GM12878 (cell line): Measurements from ENCODE around the gene LDLR. TPM values are rescaled to one million over a fixed set of nuclear protein-coding genes. Genes with fewer than 3 reads are reported as not detected.
A peak's percentile ranks its signal among the peaks of the same experiment; 100 is the strongest.

ENCODE experiments used
- BCL11A ChIP-seq: IDR thresholded peaks from 2 replicates; pipeline ENCODE4 v1.6.1; 2011; ENCODE audit warnings: low read depth, low read length
- CHD2 ChIP-seq: IDR thresholded peaks from 2 replicates; pipeline ENCODE4 v1.6.1; 2011; ENCODE audit warnings: low read depth, low read length, improper control_type of control experiment, borderline replicate concordance
- HDGF ChIP-seq: fragments of 450-650 bp; IDR thresholded peaks from 2 replicates; pipeline ENCODE4 v1.6.1; 2016; ENCODE audit warnings: antibody characterized with exemption
- IRF5 ChIP-seq: fragments of 450-650 bp; IDR thresholded peaks from 2 replicates; pipeline ENCODE4 v1.6.1; 2017; ENCODE audit warnings: borderline replicate concordance
- KLF5 ChIP-seq: fragments of 450-650 bp; IDR thresholded peaks from 2 replicates; pipeline ENCODE4 v1.6.1; 2014; ENCODE audit warnings: mild to moderate bottlenecking; ENCODE audit not compliant: partially characterized antibody
- MLLT1 ChIP-seq: fragments of 450-650 bp; IDR thresholded peaks from 2 replicates; pipeline ENCODE4 v1.6.1; 2016; ENCODE audit warnings: mild to moderate bottlenecking
- MTA3 ChIP-seq: IDR thresholded peaks from 2 replicates; pipeline ENCODE4 v1.6.1; 2012; ENCODE audit warnings: low read length, inconsistent platforms, borderline replicate concordance
- MYB ChIP-seq: fragments of 150-350 bp; IDR thresholded peaks from 2 replicates; pipeline ENCODE4 v1.6.1; 2014; ENCODE audit warnings: mild to moderate bottlenecking, low read depth, low read length, borderline replicate concordance
- NFXL1 ChIP-seq: fragments of 450-650 bp; IDR thresholded peaks from 2 replicates; pipeline ENCODE4 v1.6.1; 2017; ENCODE audit warnings: antibody characterized with exemption, mild to moderate bottlenecking, borderline replicate concordance
- NRF1 ChIP-seq: conservative IDR thresholded peaks from 2 replicates; pipeline ENCODE4 v1.6.1; 2011; ENCODE audit warnings: mild to moderate bottlenecking, low read depth, low read length, improper control_type of control experiment
- POU2F2 ChIP-seq: IDR thresholded peaks from 3 replicates; pipeline ENCODE4 v1.6.1; 2011; ENCODE audit warnings: low read depth, mild to moderate bottlenecking, low read length, borderline replicate concordance
- REST ChIP-seq: IDR thresholded peaks from 2 replicates; pipeline ENCODE4 v1.6.1; 2012; ENCODE audit warnings: mild to moderate bottlenecking, low read depth, low read length
- RFX5 ChIP-seq: IDR thresholded peaks from 2 replicates; pipeline ENCODE4 v1.6.1; 2011; ENCODE audit warnings: low read depth, low read length, improper control_type of control experiment
- SMC3 ChIP-seq: IDR thresholded peaks from 2 replicates; pipeline ENCODE4 v1.6.1; 2011; ENCODE audit warnings: low read length, improper control_type of control experiment, borderline replicate concordance
- SRF ChIP-seq, 2 experiments: IDR thresholded peaks; 2 replicates each; pipeline ENCODE4 v1.6.1; 2011; ENCODE audit warnings: low read depth in 2 of 2, low read length in 2 of 2, mild to moderate bottlenecking in 1 of 2, moderate library complexity in 1 of 2
- TCF12 ChIP-seq: IDR thresholded peaks from 2 replicates; pipeline ENCODE4 v1.6.1; 2011; ENCODE audit warnings: low read depth, mild to moderate bottlenecking, low read length
- TCF3 ChIP-seq: IDR thresholded peaks from 2 replicates; pipeline ENCODE4 v1.6.1; 2012; ENCODE audit warnings: low read depth, mild to moderate bottlenecking, low read length, borderline replicate concordance; ENCODE audit not compliant: insufficient read depth
- TCF7 ChIP-seq: IDR thresholded peaks from 2 replicates; pipeline ENCODE4 v1.6.1; 2014; ENCODE audit warnings: antibody characterized with exemption, borderline replicate concordance
- ZNF217 ChIP-seq: fragments of 450-650 bp; IDR thresholded peaks from 2 replicates; pipeline ENCODE4 v1.6.1; 2017; ENCODE audit warnings: antibody characterized with exemption, mild to moderate bottlenecking
- polyA plus RNA-seq, 11 experiments: library from polyadenylated mRNA; depleted of rRNA in 4 of 11; unstranded in 6 of 11; stranded (reverse) in 5 of 11; fragments of >200 nt; fragmentation: Nextera tagmentation in 4 of 11; fragmentation: Illumina TruSeq in 1 of 11; extraction: Ambion mirVana in 4 of 11; extraction: Trizol in 1 of 11; gene quantifications; 1 replicate in 1 of 11; 2 replicates in 10 of 11; pipeline versions ENCODE4 v1.2.1 to v1.2.3, GENCODE V29; 2011 to 2016; ENCODE audit warnings: inconsistent platforms in 2 of 11, missing spikeins in 2 of 11, low read depth in 1 of 11
- total RNA-seq, 4 experiments: library from RNA; depleted of rRNA in 3 of 4; stranded (reverse); fragments of >200 nt in 3 of 4; fragmentation: Illumina TruSeq in 1 of 4; extraction: Trizol in 1 of 4; gene quantifications; 2 replicates each; pipeline versions ENCODE4 v1.2.1 to v1.2.3, GENCODE V29; 2013 to 2021
- TF ChIP-seq, protein P1 (sequence below): fragments of 450-650 bp; IDR thresholded peaks from 2 replicates; pipeline ENCODE4 v1.6.1; 2017; ENCODE audit warnings: antibody characterized with exemption, mild to moderate bottlenecking, moderate library complexity

LDLR gene
- total and polyA plus RNA-seq, 10 of the 15 experiments (the other 5 are each of a cell fraction or from before 2014, with no cell fraction given): 11.3 to 59.2 (median 27.3) TPM

DNA sequence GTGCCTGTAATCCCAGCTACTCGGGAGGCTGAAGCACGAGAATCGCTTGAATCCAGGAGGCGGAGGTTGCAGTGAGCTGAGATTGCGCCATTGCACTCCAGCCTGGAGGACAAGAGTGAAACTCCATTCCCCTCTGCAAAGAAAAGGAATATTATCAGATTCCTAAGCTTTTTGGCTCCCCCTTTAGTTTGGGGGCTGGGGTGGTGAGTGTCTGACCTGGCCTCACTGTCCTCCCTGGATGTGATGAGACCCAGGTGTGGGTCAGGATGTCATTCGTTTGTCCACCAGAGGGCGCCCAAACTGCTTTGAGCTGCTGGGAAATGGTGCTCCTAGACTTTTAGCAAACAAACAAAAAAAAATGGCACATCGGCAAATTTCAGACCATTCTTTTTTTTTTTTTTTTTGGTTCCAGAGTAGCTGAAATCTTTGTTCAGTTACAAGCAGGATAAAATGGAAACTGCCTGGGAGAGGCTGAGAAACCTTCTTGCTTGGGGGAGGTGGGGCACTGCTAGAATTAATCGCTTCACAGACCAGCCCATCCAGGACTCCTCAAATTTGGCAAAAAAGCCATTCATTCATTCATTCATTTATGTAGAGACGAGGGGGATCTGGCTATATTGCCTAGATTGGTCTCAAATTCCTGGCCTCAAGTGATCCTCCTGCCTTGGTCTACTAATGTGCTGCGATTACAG lies 36.9 kb downstream of the LDLR start (continued):
- TF ChIP-seq HDGF: no peak
- TF ChIP-seq CHD2: no peak
- TF ChIP-seq SRF (IDR thresholded peaks at IDR 0.05; ENCODE audit: low read depth in 2 of 2, low read length in 2 of 2): no peak
- TF ChIP-seq, protein P1, sequence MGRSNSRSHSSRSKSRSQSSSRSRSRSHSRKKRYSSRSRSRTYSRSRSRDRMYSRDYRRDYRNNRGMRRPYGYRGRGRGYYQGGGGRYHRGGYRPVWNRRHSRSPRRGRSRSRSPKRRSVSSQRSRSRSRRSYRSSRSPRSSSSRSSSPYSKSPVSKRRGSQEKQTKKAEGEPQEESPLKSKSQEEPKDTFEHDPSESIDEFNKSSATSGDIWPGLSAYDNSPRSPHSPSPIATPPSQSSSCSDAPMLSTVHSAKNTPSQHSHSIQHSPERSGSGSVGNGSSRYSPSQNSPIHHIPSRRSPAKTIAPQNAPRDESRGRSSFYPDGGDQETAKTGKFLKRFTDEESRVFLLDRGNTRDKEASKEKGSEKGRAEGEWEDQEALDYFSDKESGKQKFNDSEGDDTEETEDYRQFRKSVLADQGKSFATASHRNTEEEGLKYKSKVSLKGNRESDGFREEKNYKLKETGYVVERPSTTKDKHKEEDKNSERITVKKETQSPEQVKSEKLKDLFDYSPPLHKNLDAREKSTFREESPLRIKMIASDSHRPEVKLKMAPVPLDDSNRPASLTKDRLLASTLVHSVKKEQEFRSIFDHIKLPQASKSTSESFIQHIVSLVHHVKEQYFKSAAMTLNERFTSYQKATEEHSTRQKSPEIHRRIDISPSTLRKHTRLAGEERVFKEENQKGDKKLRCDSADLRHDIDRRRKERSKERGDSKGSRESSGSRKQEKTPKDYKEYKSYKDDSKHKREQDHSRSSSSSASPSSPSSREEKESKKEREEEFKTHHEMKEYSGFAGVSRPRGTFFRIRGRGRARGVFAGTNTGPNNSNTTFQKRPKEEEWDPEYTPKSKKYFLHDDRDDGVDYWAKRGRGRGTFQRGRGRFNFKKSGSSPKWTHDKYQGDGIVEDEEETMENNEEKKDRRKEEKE: no peak
- no peak for TF ChIP-seq MTA3
- TF ChIP-seq TCF7: no peak
- peak; percentile 50; the same call in 1 of the 2 replicates for TF ChIP-seq TCF12
- no peak for TF ChIP-seq IRF5
- TF ChIP-seq MYB: no peak
- no peak for TF ChIP-seq POU2F2
- no peak for TF ChIP-seq REST
- TF ChIP-seq BCL11A: no peak
- TF ChIP-seq MLLT1: no peak
- TF ChIP-seq KLF5: no peak
- TF ChIP-seq TCF3: no peak
- peak; percentile 53 for TF ChIP-seq SMC3
- TF ChIP-seq RFX5: no peak
- no peak for TF ChIP-seq ZNF217
- no peak for TF ChIP-seq NRF1
- TF ChIP-seq NFXL1: no peak
